ENCODE results near the gene GID8.

DNA sequence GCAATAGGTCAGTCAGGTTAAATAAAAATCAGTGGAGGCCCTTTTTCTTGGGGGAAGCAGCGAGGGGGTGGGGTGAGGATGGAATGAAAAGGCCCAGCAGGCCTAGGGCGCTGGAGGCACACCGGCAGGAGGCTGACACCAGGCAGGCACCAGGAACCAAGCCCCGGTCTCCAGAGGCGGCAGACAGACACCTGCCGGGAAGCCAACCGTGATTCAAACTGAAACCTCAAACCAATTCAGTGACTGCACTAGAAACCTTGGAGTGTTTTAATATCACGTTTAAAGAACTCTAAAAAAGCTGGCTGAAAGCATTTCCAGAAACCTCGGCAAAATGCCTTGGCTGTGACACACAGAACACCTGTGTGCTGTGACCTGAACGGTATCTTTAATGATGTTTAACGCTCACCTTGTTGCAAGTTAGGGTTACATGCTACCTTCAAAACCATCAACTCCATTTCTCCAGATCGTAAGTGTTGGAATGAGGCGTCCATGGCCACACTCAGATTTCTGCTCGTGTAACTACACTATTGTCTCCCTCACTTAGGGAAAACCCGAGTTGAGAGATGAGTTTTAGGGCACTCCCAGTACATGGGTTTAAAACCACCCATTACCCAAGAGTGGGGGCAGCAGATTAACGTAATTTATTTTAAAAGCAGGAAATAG is 38.8 kb upstream of the GID8 start:
- no peak for TF ChIP-seq POLR2A (IDR thresholded peaks at IDR 0.05; ENCODE audit: low read length)
- TF ChIP-seq GATA1 (IDR thresholded peaks at IDR 0.05; ENCODE audit: low read depth, low read length) = no peak
